GM12801 (cell line): Measurements from ENCODE around the gene RAD51C.

Source experiments
- TF ChIP-seq, protein P1 (sequence below): IDR thresholded peaks from one replicate; pipeline ENCODE4 v1.5.1; 2011; ENCODE audit warnings: control low read depth; ENCODE audit not compliant: insufficient read length; ENCODE audit errors: extremely low read depth

RAD51C gene

DNA sequence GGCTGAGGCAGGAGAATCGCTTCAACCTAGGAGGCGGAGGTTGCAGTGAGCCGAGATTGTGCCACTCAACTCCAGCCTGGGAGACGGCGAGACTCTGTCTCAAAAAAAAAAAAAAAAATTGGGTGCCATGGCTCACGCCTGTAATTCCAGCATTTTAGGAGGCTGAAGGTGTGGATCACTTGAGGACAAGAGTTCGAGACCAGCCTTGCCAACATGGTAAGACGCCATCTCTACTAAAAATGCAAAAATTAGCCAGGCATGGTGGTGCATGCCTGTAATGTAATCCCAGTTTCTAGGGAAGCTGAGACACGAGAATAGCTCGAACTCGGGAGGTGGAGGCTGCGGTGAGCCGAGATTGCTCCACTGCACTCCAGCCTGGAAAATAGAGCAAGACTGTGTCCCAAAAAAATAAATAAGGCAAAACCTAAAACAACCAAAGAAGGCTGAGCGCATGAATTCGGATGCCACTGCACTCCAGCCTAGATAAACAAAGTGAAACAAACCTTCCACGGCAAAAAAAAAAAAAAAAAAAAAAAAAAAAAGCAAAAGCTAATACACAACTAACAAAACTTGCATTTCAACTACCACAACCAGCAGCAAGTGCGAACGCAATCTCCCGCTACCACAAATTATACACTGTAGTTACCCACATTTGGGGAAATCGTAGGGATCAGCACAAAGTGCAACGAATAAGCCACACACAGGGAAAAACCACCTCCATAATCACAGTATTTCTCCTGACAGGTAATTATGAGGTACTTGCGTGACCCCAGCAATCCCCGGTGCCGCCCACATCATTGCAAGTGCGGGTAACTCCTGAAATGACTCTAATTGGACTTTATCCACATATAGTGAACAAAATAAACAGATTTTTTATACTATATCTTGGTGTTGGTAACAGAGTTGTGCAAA is 26.2 kb upstream of the RAD51C start:
- TF ChIP-seq, protein P1, sequence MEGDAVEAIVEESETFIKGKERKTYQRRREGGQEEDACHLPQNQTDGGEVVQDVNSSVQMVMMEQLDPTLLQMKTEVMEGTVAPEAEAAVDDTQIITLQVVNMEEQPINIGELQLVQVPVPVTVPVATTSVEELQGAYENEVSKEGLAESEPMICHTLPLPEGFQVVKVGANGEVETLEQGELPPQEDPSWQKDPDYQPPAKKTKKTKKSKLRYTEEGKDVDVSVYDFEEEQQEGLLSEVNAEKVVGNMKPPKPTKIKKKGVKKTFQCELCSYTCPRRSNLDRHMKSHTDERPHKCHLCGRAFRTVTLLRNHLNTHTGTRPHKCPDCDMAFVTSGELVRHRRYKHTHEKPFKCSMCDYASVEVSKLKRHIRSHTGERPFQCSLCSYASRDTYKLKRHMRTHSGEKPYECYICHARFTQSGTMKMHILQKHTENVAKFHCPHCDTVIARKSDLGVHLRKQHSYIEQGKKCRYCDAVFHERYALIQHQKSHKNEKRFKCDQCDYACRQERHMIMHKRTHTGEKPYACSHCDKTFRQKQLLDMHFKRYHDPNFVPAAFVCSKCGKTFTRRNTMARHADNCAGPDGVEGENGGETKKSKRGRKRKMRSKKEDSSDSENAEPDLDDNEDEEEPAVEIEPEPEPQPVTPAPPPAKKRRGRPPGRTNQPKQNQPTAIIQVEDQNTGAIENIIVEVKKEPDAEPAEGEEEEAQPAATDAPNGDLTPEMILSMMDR: no peak

DNA sequence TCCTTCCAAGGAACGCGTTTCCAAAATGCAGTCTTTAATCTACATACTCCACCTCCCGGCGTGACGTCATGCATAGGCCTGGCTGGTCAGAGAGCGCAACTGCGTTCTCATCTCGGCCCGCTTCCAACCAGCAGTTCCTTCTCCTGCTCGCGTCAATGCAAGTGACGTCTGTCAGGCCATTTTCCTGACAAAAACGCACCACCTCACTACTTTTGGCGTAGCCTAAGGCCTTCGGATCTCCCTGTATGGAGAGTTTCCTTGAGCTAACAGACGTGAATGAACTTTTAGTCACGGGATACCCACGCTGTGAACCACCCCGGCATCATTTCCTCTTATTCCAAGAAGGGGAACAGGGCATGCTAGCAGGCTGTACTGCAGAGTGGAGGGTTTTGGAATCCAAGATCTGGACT is 25.5 kb upstream of the RAD51C start:
- TF ChIP-seq, protein P1: no peak

DNA sequence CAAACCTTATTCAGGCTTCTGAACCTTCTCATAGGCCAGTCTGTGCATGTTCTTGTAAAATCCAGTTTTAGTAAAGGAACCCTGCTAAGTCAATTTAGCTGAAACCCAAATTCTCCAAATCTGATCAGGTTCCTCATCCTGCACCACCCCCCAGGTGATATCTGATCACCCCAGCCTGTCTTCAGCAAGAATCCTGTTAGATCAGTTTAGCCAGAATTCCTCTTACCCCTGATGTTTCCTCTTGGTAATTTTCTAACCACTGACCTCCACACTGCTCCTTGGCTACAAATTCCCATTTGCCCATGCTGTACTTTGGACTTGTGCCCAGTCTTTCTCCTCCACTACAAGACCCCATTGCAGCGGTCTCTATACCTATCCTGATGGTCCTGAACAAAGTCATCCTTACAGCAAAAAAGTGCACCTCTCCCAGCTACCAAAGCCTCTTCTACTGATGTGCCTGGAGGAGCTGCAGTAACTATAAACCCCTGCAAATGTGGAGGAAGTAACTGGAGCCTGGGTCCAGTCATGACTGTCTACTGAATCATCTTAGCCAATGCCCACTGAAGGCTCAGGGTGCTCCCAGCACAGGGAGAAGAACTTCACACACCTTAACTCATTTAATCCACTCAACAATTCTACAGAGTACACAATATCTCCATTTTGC is 24.3 kb upstream of the RAD51C start:
- TF ChIP-seq, protein P1: no peak

DNA sequence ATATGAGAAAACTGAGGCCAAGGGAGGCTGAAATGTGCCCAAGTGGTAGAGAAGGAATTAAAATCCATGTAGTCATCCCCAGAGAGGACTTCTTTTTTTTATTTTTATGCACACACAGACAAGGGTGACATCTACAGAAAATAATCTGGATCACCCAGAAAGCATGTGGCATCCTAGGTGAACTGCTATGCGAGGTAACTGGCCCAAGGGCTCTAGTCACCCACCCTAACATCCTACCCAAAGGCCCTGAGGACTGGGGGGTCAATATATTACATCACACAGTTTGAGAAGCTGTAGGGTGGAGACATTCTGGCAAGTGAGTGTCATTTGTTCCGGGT is 23.8 kb upstream of the RAD51C start:
- TF ChIP-seq, protein P1: no peak

DNA sequence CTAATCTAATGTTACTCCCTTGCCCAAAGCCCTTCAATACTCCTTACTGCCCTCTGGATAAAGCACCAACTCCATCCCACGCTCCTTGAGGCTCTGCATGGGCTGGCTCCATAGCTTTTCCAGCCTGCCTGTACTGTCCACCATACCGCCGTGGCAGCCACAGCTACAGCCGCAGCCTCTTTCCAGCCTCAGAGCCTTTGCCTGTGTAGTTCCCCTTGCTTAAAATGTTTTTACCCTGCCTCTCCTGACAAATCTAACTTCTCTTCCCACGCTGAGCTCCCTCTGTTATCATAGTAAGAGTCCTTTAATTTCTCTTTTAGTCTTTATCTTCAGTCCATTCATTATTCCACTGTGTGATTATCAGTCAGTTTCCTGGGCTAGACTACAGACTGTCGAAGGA is 22.5 kb upstream of the RAD51C start:
- TF ChIP-seq, protein P1: no peak

DNA sequence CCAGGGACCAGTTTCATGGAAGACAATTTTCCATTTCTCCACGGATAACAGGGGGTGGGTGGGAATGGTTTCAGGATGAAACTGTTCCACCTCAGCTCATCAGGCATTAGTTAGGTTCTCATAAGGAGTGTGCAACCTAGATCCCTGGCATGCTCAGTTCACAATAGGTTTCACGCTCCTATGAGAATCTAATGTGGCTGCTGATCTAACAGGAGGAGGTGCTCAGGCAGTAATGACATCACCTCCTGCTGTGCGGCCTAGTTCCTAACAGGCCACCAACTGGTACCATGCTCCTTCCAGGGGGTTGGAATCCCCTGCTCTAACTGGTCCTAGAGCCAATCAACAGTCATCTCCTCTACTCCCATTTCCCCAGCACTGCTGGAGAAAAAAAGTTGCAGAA is 20.4 kb upstream of the RAD51C start:
- TF ChIP-seq, protein P1: no peak

DNA sequence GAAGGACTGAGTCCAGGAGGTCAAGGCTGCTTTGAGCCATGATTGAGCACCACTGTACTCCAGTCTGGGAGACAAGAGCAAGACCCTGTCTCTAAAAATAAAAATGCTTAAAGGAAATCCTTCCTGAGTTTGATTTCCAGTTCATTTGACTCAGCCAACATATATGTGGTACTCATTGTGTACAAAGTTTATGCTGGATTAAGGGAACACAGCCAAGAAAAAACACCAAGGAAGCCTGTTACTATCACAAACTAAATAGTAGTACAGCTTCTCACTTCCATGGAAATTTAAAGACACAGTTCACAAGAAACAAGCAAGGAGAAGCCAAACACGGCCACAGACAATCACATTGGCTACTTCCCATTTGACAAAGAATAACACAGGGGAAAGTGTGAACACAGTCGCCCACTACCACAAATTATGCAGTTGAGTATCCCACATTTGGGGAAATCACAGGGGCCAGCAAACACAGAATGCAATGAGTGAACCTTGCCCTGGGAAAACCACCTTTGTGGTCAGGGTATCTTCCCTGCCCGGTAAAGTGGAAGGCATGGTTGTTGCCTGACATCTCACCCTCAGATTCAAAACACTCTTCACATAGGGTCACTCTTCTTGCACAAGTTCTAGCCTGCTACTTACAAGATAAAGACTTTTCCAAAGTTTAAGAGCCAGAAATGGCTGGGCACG is 15.1 kb upstream of the RAD51C start:
- TF ChIP-seq, protein P1: no peak
